Urothelium cell line (cell line): ENCODE data around the gene LYPD4.
"Not testable (repeated sequence)": the region's sequence is repeated elsewhere in the genome, so short reads cannot be mapped to it uniquely, and the experiment has no call there.

ENCODE experiments used
- DNase-seq: peaks from one replicate; pipeline ENCODE4 v3.0.0; 2011; ENCODE audit warnings: low spot score, mixed read lengths
- FAIRE-seq: peaks from 2 replicates; lab custom pipeline; 2011; peaks lifted over from hg19 to GRCh38; lab: Jason Lieb, UNC

The LYPD4 gene

GRCh38 chr19:41802770-41803169 lies 41.7 kb downstream of the LYPD4 start:
- no peak for FAIRE-seq
- DNase-seq: no peak

DNA sequence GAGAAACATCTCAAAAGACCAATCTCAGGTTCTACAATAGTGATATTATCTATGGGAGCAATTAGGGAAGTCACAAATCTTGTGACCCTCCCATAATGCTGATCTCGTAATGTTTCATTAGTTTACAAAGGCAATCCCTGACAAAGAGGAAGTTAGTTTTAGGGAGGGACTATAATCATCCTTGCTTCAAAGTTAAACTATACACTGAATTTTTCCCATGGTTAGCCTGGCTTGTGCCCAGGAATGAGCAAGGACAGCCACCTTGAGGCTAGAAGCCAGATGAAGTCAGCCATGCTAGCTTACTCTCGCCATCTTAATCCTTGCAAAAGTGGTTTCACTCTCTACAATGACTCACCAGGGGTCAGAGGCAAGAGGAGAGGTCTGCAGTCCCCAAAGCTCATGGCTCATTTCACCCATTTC lies 42.7 kb downstream of the LYPD4 start:
- FAIRE-seq (no peak), DNase-seq (no peak)

GRCh38 chr19:41801031-41801430 lies 43.5 kb downstream of the LYPD4 start:
- no peak for FAIRE-seq

DNA sequence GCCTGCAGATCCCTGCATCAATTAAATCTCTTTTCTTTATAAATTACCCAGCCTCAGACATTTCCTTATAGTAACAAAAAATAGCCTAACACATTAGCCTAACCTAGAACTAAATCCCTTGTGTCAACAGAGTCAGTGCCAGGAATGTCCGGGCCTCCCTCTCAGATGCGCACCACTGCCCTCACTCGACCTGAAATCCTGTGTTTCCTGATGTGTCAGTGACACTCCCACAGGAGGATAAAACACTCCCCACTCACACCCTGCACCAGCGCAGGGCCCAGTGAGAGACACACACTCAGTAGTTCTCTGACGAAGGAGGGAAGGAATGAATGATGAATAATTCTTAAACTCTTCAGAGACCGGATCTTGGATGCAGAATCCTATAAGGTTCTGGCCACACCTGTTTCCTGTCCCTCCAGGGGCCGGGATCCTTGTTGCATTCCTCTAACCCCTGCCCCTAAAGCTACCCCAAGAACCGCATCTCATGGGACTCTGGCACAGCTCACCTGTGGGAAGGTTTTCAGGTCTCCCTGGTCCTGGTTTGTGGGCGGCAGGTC lies 45.0 kb downstream of the LYPD4 start:
- DNase-seq (no peak), FAIRE-seq (no peak)

More at GRCh38 chr19:41801031-41801430, 43.5 kb downstream of the LYPD4 start:
- DNase-seq: no peak

DNA sequence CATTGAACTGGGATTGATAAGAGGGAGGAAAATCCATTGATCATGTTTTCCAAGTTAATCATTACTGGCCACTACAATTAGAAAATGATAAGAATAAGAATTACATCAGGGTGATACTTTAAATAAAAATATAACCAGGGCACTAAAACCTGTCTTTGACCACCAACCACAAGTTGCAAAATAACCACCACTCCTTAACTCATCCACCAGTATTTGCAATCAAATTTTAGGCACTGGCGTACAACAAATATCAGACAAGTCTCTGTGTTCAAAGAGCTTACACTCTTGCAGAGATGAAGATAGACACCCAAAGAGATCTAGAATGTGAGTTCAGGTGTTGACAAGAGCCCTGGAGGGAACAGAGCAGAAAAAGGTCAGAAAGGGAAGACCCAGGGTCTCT lies 47.6 kb downstream of the LYPD4 start:
- FAIRE-seq (no peak), DNase-seq (no peak)

GRCh38 chr19:41796362-41796761 lies 48.1 kb downstream of the LYPD4 start, which contains the start of gene CEACAM3:
Gene CEACAM3 (plus strand): TSS chr19:41796587. CDS start chr19:41796678, 91 bp downstream.
- FAIRE-seq (no peak), DNase-seq (no peak)

GRCh38 chr19:41795031-41795461 lies 49.4 kb downstream of the LYPD4 start:
- peak; percentile 29 for DNase-seq
- peak; percentile 95 for FAIRE-seq

DNA sequence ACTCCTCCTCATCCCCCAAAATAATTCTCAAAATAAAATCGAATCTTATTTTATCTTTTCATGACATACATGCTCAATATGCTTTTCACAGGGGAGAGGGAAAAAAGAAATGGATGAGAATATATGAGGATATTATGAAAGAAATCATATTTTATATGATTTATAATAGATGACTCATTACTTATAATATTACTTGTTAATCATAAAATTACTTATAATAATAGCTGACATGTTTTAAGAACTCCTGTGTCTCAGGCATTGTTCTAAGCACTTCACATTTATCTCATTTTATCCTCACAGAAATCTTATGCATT lies 51.1 kb downstream of the LYPD4 start:
- DNase-seq: no peak
- no peak for FAIRE-seq

DNA sequence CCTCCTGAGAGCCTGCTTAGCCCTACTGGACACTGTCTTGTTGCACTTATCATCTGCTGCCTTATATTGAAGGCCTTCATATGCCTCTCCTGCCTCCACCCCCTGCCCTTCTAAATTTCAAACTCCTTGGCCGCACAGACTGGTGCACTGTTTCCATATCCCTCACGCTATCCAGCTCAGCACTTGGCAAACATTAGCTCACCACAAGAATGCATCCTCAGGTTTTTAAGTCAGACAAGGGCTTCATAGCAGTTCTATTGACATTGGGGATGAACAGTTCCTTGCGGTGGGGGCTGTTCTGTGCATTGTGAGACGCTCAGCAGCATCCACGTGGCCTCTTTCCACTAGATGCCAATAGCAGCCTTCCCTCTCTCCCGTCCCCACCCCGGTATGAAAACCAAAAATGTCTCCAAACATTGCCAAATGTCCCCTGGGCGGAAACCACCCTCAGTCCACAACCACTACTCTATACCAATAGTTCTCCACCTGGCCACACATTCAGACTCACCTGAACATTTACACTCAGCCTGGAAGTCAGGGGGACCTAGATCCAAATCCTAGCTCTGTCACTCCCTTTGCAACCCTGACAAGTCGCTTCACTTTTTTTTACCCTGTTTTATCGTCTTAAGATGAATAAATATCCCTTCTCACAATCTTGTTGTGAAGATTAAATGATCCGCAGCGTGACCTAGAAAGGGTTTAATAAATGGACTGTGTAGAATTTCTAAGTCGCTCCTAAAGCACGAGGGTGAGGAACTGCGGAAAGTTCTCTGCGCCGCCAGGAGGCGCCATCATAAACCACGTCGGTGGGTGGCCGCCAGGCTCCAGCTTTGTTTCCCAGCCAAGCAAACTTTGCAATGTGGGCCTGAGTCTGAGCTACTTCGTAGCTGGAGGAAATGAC lies 51.7 kb downstream of the LYPD4 start:
- peak; percentile 74 for DNase-seq
- FAIRE-seq: no peak

DNA sequence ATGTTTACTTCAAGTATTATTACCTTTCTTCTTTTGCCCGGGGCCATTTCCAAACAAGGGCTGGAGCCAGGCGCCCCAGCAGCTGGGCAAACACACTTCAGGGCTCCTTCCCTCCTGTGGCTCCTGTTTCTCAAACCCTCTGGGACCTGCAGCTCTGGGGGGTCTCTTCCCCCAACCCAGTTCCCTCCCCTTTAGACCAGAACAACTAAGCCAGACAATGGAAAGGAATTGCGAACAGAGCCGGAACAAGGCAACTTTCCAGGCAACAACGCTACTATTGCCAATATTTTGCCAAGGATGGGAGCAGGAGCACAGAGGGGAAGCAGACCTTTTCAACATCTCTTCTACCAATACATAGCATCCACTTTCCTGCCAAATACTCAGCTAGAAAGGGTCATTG lies 55.4 kb downstream of the LYPD4 start:
- not testable (repeated sequence) for FAIRE-seq, DNase-seq

GRCh38 chr19:41788518-41788917 lies 56.0 kb downstream of the LYPD4 start:
- not testable (repeated sequence) for FAIRE-seq, DNase-seq
